Activated CD4-positive, alpha-beta T cell treated with anti-CD3 and anti-CD28 coated beads, Interleukin-2, Interleukin-4, amounts not matched to agents 100 ng/mL and 50 ng/mL, durations not matched to agents 16 hours and 8 hours (primary cell): ENCODE results near the gene SPNS1.
"Not testable (repeated sequence)": the region's sequence is repeated elsewhere in the genome, so short reads cannot be mapped to it uniquely, and the experiment has no call there.

Source experiments
- DNase-seq: peaks from one replicate; pipeline ENCODE4 v3.0.0-alpha.2; 2020; ENCODE audit warnings: low spot score

SPNS1 gene, protein sequence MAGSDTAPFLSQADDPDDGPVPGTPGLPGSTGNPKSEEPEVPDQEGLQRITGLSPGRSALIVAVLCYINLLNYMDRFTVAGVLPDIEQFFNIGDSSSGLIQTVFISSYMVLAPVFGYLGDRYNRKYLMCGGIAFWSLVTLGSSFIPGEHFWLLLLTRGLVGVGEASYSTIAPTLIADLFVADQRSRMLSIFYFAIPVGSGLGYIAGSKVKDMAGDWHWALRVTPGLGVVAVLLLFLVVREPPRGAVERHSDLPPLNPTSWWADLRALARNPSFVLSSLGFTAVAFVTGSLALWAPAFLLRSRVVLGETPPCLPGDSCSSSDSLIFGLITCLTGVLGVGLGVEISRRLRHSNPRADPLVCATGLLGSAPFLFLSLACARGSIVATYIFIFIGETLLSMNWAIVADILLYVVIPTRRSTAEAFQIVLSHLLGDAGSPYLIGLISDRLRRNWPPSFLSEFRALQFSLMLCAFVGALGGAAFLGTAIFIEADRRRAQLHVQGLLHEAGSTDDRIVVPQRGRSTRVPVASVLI

DNA sequence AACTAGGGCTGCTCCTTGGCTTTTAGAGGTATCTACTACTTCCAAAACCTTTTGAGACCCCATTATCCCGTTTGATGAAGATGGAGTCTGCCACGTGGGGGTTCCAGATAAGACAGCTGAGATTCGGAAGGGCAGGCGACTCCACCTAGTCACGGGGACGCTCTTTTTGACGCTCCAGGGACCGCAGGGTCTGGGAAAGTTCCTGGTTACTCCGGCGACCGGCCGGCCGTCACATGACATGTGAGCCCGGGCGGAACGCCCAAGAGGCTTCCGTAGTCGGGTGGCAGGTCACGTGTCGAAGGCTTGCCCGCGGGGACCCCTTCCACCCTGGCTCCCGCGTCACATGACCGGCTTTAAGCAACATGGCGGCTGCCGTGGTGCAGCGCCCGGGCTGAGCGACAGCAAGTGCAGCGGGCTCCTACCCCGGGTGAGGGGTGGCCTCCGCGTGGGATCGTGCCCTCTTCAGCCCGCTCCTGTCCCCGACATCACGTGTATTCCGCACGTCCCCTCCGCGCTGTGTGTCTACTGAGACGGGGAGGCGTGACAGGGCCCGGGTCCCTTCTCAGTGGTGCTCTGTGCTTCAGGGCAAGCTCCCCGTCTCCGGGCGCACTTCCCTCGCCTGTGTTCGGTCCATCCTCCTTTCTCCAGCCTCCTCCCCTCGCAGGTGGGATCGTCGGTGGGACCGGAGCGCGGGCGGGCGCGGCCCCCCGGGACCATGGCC lies at the start of gene SPNS1:
TSS of gene SPNS1 (plus strand) at position 342 of the 721 bp plus-strand sequence. CDS start at position 716, 374 bp downstream.
- peak; percentile 98 for DNase-seq

DNA sequence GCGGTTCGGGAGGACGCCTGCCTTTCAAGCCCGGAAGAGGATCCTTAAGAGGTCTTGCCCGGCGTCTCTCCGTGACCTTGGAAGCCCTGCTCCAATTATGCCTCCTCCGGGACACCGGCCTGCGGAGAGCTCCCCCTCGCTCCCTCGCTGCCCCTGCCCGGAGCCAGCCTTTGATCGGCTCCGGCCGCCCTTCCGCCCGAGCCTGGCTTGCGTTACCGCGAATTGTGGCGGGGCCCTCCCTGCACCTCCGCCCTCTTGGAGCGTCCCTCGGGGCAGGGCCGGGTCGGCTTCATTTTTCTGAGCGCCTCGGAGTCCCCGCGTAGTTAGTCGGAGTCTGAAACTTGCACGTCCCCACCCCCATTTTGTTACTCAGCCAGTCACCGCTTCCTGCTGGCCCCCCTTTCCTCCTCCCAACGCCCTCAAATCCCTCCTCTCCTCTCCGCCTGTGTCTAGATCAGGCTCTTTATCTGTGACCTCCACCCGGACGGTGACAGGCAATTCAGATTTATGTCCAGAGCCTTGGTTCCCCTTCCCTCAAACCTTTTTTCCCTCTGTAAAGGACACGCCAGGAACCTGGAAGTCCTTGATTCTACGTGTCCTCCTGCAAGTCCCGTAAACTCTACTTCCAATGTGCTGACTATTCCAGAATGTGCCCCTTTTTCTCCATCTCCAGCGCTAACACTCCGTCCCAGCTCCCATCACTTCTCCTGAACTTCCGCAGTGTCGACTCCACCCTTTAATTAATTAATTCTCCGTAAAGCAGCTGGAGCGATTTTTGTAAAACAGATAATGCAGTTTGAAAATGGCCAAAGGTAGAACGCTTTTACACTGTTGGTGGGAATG lies 49.0 kb upstream of the SPNS1 start:
- peak; percentile 76 for DNase-seq

DNA sequence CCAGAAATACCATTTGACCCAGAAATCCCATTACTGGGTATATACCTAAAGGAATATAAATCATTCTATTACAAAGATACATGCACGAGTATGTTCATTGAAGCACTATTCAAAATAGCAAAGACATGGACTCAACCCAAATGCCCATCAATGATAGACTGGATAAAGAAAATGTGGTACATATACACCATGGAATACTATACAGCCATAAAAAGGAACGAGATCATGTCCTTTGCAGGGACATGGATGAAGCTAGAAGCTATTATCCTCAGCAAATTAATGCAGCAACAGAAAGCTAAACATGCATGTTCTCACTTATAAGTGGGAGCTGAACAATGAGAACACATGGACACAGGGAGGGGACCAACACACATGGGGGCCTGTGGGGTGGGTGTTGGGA lies 48.3 kb upstream of the SPNS1 start:
- not testable (repeated sequence) for DNase-seq

GRCh38 chr16:28927815-28928214 lies 46.8 kb upstream of the SPNS1 start:
- DNase-seq = no peak

- DNase-seq = no peak
These were observed 44.4 kb upstream of the SPNS1 start for GRCh38 chr16:28930203-28930602.

- DNase-seq = no peak
These were observed 43.9 kb upstream of the SPNS1 start for GRCh38 chr16:28930652-28931051.

GRCh38 chr16:28931801-28932225 lies 42.8 kb upstream of the SPNS1 start, which contains the start of gene CD19:
TSS of gene CD19 (plus strand) at chr16:28931971. CDS start at chr16:28932001, 30 bp downstream.
- DNase-seq = no peak

- DNase-seq = no peak
These were observed 42.0 kb upstream of the SPNS1 start for GRCh38 chr16:28932339-28933141.

- DNase-seq = no peak
These were observed 41.4 kb upstream of the SPNS1 start for GRCh38 chr16:28933171-28933570.

GRCh38 chr16:28935346-28935745 lies 39.2 kb upstream of the SPNS1 start:
- no peak for DNase-seq

DNA sequence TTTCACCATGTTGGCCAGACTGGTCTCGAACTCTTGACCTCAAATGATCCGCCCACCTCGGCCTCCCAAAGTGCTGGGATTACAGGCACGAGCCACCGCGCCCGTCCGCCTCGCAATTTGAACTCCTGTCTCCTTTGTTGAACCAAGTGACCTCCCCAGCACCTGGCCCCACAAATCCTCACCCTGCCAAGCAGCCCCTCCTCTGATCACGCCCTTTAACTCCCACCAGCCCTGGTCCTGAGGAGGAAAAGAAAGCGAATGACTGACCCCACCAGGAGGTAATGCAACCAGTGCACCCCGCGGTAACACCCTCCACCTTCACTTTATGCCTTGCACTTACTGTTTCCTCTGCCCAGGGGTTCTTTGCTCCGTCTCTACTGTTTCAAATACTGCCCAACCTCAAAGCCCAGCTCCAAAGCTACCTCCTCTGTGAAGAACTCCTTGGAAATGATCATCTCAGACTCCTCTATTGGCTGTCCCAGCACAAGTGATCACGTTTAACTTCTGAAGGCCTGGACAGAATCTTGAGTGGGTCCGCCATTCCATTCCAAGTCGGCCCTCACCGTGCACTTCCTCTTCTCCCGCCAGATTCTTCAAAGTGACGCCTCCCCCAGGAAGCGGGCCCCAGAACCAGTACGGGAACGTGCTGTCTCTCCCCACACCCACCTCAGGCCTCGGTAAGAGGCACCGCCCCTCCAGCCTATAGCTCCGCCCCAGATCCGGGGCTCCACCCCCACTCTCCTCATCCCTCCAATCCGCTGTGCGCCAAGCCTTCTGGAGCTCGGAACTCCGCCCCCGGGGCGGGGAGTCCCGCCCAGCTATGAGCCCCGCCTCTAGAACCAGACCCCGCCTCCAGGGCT lies 38.4 kb upstream of the SPNS1 start:
- peak; percentile 82 for DNase-seq

GRCh38 chr16:28936784-28937155 lies 37.8 kb upstream of the SPNS1 start:
- no peak for DNase-seq

DNA sequence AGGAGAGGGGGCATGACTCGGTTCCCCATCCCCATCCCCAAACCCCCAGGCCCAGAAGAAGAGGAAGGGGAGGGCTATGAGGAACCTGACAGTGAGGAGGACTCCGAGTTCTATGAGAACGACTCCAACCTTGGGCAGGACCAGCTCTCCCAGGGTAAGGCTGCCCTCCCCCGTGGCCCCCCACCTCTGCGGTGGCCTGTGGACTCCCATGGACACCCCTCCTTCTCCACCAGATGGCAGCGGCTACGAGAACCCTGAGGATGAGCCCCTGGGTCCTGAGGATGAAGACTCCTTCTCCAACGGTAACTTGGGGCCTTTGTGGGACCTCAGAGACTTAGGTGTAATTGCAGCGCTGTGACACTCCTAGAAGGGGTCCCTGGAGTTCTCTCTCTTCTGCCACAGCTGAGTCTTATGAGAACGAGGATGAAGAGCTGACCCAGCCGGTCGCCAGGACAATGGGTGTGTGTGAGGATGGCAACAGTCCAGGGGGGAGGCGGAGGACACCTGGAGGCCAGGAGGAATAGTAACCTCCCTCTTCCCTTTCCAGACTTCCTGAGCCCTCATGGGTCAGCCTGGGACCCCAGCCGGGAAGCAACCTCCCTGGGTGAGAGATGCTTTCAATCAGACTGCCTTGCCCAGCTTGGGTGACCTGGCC lies 37.2 kb upstream of the SPNS1 start:
- DNase-seq = no peak

- DNase-seq = no peak
These were observed 35.9 kb upstream of the SPNS1 start for GRCh38 chr16:28938721-28939120.

- DNase-seq = not testable (repeated sequence)
These were observed 34.8 kb upstream of the SPNS1 start for GRCh38 chr16:28939825-28940224.

DNA sequence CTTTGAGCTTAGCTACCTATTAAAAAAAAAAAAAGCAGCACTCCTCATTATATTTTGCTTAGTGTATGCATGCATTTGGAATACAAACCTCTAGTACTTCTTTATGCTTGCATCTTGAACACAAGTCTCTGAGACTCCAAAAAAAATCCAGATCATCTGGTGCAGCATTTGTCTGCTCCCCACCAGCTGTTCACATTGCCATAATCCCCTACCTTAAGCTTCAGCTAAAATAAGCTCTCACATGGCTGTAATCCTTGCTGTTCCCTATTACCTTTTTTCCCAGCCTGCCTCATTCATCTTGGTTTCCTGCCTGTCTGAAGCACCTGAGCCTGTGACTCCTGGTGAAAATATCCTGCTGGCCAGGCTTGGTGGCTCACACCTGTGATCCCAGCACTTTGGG lies 31.3 kb upstream of the SPNS1 start:
- DNase-seq = no peak

GRCh38 chr16:28946681-28947080 lies 27.9 kb upstream of the SPNS1 start:
- no peak for DNase-seq

DNA sequence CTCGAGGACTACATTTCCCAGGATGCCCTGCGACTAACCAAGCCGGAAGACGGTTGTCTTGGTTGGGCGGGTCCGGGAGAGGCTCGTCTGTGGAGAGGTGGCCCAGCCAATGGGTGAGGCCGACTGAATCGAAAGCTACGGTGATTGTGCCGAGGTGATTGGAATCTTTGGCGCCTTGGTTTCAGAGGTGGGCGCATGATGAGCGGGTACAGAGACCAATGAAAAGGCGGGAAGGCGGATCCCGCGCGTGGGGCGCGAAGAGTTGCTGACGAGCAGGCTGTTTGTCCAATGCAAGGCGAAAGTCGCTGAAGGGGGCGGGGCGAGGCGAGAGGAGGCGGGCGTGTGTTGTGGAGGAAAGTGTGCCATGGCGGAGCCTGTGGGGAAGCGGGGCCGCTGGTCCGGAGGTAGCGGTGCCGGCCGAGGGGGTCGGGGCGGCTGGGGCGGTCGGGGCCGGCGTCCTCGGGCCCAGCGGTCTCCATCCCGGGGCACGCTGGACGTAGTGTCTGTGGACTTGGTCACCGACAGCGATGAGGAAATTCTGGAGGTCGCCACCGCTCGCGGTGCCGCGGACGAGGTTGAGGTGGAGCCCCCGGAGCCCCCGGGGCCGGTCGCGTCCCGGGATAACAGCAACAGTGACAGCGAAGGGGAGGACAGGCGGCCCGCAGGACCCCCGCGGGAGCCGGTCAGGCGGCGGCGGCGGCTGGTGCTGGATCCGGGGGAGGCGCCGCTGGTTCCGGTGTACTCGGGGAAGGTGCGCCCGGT lies 23.7 kb upstream of the SPNS1 start, which contains the start of gene NFATC2IP:
TSS of gene NFATC2IP (plus strand) at position 290 of the 762 bp plus-strand sequence. CDS start at position 365, 75 bp downstream.
- peak; percentile 100 for DNase-seq
